ENCODE results near the gene SDR39U1.
"Not testable (repeated sequence)": the region's sequence is repeated elsewhere in the genome, so short reads cannot be mapped to it uniquely, and the experiment has no call there.

The SDR39U1 gene

GRCh38 chr14:24463017-24463883 is 20.7 kb upstream of the SDR39U1 start:
- in situ Hi-C loops (cut with MboI; ENCODE audit: low sequenced_read_pairs) = no loop called here
- Histone ChIP-seq H3K4me1 (no peaks in the 10 kb centered on the region), H3K4me3 (no peak overlapping the region), H3K9me3 (no peaks in the 10 kb centered on the region), H3K36me3 (replicated peaks) (no peaks in the 10 kb centered on the region), H3K27me3 (ENCODE audit: low read depth) (no peaks in the 10 kb centered on the region)
- no peak for DNase-seq (ENCODE audit: low spot score in 2 of 2)

GRCh38 chr14:24461336-24461735 is 18.8 kb upstream of the SDR39U1 start:
- in situ Hi-C loops (cut with MboI; ENCODE audit: low sequenced_read_pairs) = no loop called here
- H3K4me1 ChIP-seq = no peaks in the 10 kb centered on the region

GRCh38 chr14:24459331-24459730 is 16.8 kb upstream of the SDR39U1 start:
- no peak for DNase-seq (ENCODE audit: low spot score in 2 of 2)
- H3K4me3 ChIP-seq = no peak overlapping the region
- H3K9me3 ChIP-seq = 0 out of 2 replicates have a peak, but pooled peaks cover 3% of the 10 kb centered on the region
- in situ Hi-C loops (cut with MboI; ENCODE audit: low sequenced_read_pairs) = no loop called here
- no peaks in the 10 kb centered on the region for H3K36me3 ChIP-seq (replicated peaks)
- H3K27me3 ChIP-seq (ENCODE audit: low read depth) = no peaks in the 10 kb centered on the region
- no peaks in the 10 kb centered on the region for H3K4me1 ChIP-seq

More at GRCh38 chr14:24461336-24461735, 18.8 kb upstream of the SDR39U1 start:
- H3K9me3 ChIP-seq = no peaks in the 10 kb centered on the region
- no peak for DNase-seq (ENCODE audit: low spot score in 2 of 2)
- no peaks in the 10 kb centered on the region for H3K27me3 ChIP-seq (ENCODE audit: low read depth)
- no peak overlapping the region for H3K4me3 ChIP-seq
- no peaks in the 10 kb centered on the region for H3K36me3 ChIP-seq (replicated peaks)

- Histone ChIP-seq H3K36me3 (replicated peaks) (no peaks in the 10 kb centered on the region), H3K9me3 (peaks cover 8% of the 10 kb centered on the region; the same call in 1 of the 2 replicates), H3K27me3 (ENCODE audit: low read depth) (no peaks in the 10 kb centered on the region), H3K4me1 (no peaks in the 10 kb centered on the region), H3K4me3 (no peak overlapping the region)
- in situ Hi-C loops (cut with MboI; ENCODE audit: low sequenced_read_pairs) = no loop called here
- no peak for DNase-seq (ENCODE audit: low spot score in 2 of 2)
Measured at GRCh38 chr14:24458736-24459135, 16.2 kb upstream of the SDR39U1 start.

- in situ Hi-C loops (cut with MboI; ENCODE audit: low sequenced_read_pairs) = no loop called here
Measured at GRCh38 chr14:24456980-24457379, 14.4 kb upstream of the SDR39U1 start.

GRCh38 chr14:24450828-24451227 is 8.3 kb upstream of the SDR39U1 start:
- DNase-seq (ENCODE audit: low spot score in 2 of 2); H3K36me3 ChIP-seq (replicated peaks); in situ Hi-C loops (cut with MboI; ENCODE audit: low sequenced_read_pairs); H3K9me3 ChIP-seq; H3K4me3 ChIP-seq; H3K4me1 ChIP-seq; H3K27me3 ChIP-seq (ENCODE audit: low read depth): not testable (repeated sequence)

More at GRCh38 chr14:24456980-24457379, 14.4 kb upstream of the SDR39U1 start:
- DNase-seq (ENCODE audit: low spot score in 2 of 2) = no peak
- Histone ChIP-seq H3K27me3 (ENCODE audit: low read depth) (no peaks in the 10 kb centered on the region), H3K9me3 (peaks cover 8% of the 10 kb centered on the region; the same call in 1 of the 2 replicates), H3K4me3 (no peak overlapping the region), H3K36me3 (replicated peaks) (no peaks in the 10 kb centered on the region), H3K4me1 (no peaks in the 10 kb centered on the region)

GRCh38 chr14:24443053-24443665 is 583 bp upstream of the SDR39U1 start:
- in situ Hi-C loops (cut with MboI; ENCODE audit: low sequenced_read_pairs) = no loop called here
- H3K27me3 ChIP-seq (ENCODE audit: low read depth) = no peaks in the 10 kb centered on the region
- no peaks in the 10 kb centered on the region for H3K9me3 ChIP-seq
- H3K4me1 ChIP-seq = peaks cover 14% of the 10 kb centered on the region
- H3K4me3 ChIP-seq = peak overlapping the region; percentile 70
- H3K36me3 ChIP-seq (replicated peaks) = peaks cover 27% of the 10 kb centered on the region
- DNase-seq (ENCODE audit: low spot score in 2 of 2) = no peak

GRCh38 chr14:24441904-24442239 is 704 bp downstream of the SDR39U1 start:
- Histone ChIP-seq H3K9me3 (no peaks in the 10 kb centered on the region), H3K4me3 (peak overlapping the region; percentile 70), H3K27me3 (ENCODE audit: low read depth) (no peaks in the 10 kb centered on the region), H3K36me3 (replicated peaks) (peaks cover 40% of the 10 kb centered on the region), H3K4me1 (peaks cover 14% of the 10 kb centered on the region)
- DNase-seq (ENCODE audit: low spot score in 2 of 2) = peak in 1 of 2 experiments; percentile 21
- in situ Hi-C loops (cut with MboI; ENCODE audit: low sequenced_read_pairs) = no loop called here

GRCh38 chr14:24441485-24441884 is 1.1 kb downstream of the SDR39U1 start:
- in situ Hi-C loops (cut with MboI; ENCODE audit: low sequenced_read_pairs) = no loop called here
- no peak for DNase-seq (ENCODE audit: low spot score in 2 of 2)
- Histone ChIP-seq H3K4me1 (peaks cover 14% of the 10 kb centered on the region), H3K36me3 (replicated peaks) (peaks cover 44% of the 10 kb centered on the region), H3K27me3 (ENCODE audit: low read depth) (no peaks in the 10 kb centered on the region), H3K9me3 (no peaks in the 10 kb centered on the region), H3K4me3 (peak overlapping the region; percentile 70)

GRCh38 chr14:24440606-24441399 is 1.8 kb downstream of the SDR39U1 start:
- in situ Hi-C loops (cut with MboI; ENCODE audit: low sequenced_read_pairs) = no loop called here
- peaks cover 14% of the 10 kb centered on the region for H3K4me1 ChIP-seq
- peaks cover 51% of the 10 kb centered on the region for H3K36me3 ChIP-seq (replicated peaks)
- H3K27me3 ChIP-seq (ENCODE audit: low read depth) = no peaks in the 10 kb centered on the region
- no peak for DNase-seq (ENCODE audit: low spot score in 2 of 2)
- H3K4me3 ChIP-seq = no peak overlapping the region
- H3K9me3 ChIP-seq = no peaks in the 10 kb centered on the region

- in situ Hi-C loops (cut with MboI; ENCODE audit: low sequenced_read_pairs) = no loop called here
- DNase-seq (ENCODE audit: low spot score in 2 of 2) = no peak
- Histone ChIP-seq H3K4me1 (peaks cover 14% of the 10 kb centered on the region), H3K4me3 (no peak overlapping the region), H3K36me3 (replicated peaks) (peaks cover 54% of the 10 kb centered on the region), H3K9me3 (no peaks in the 10 kb centered on the region), H3K27me3 (ENCODE audit: low read depth) (no peaks in the 10 kb centered on the region)
Measured at GRCh38 chr14:24439830-24440605, 2.6 kb downstream of the SDR39U1 start.

- no peaks in the 10 kb centered on the region for H3K9me3 ChIP-seq
- no peak overlapping the region for H3K4me3 ChIP-seq
- no peaks in the 10 kb centered on the region for H3K27me3 ChIP-seq (ENCODE audit: low read depth)
- in situ Hi-C loops (cut with MboI; ENCODE audit: low sequenced_read_pairs) = no loop called here
- H3K36me3 ChIP-seq (replicated peaks) = peaks cover 54% of the 10 kb centered on the region
- H3K4me1 ChIP-seq = peaks cover 14% of the 10 kb centered on the region
- DNase-seq (ENCODE audit: low spot score in 2 of 2) = no peak
Measured at GRCh38 chr14:24439257-24439656, 3.3 kb downstream of the SDR39U1 start.

Data from HAP-1 (cell line).